Epidermal melanocyte (primary cell): ENCODE data around the gene MYCBPAP.

Experiments used
- DNase-seq: peaks from one replicate; pipeline ENCODE4 v3.0.0; 2011; ENCODE audit warnings: low spot score; ENCODE audit not compliant: insufficient read length

The MYCBPAP gene

GRCh38 chr17:50568659-50569058, 60.4 kb downstream of the MYCBPAP start:
- no peak for DNase-seq

- DNase-seq: no peak
Observed at GRCh38 chr17:50569592-50569991, 61.4 kb downstream of the MYCBPAP start.

- DNase-seq: no peak
Observed at GRCh38 chr17:50570032-50570431, 61.8 kb downstream of the MYCBPAP start.

- DNase-seq: no peak
Observed at GRCh38 chr17:50570528-50570927, 62.3 kb downstream of the MYCBPAP start.

- no peak for DNase-seq
Observed at GRCh38 chr17:50571681-50572080, 63.4 kb downstream of the MYCBPAP start.

GRCh38 chr17:50572541-50572940, 64.3 kb downstream of the MYCBPAP start:
- DNase-seq: no peak

GRCh38 chr17:50573866-50574611, 65.8 kb downstream of the MYCBPAP start:
- DNase-seq: no peak

GRCh38 chr17:50575581-50576210, 67.5 kb downstream of the MYCBPAP start:
- DNase-seq: no peak

GRCh38 chr17:50576864-50577263, 68.6 kb downstream of the MYCBPAP start:
- no peak for DNase-seq

- no peak for DNase-seq
Observed at GRCh38 chr17:50577451-50577954, 69.3 kb downstream of the MYCBPAP start.

- DNase-seq: no peak
Observed at GRCh38 chr17:50578173-50578572, 69.9 kb downstream of the MYCBPAP start.

- DNase-seq: no peak
Observed at GRCh38 chr17:50579399-50579798, 71.2 kb downstream of the MYCBPAP start.

GRCh38 chr17:50580646-50581045, 72.4 kb downstream of the MYCBPAP start:
- DNase-seq: no peak
